Endodermal cell (in vitro differentiated cells): ENCODE data around the gene IL36RN. TPM values are rescaled to one million over a fixed set of nuclear protein-coding genes. Genes with fewer than 3 reads are reported as not detected.
A peak's percentile ranks its signal among the peaks of the same experiment; 100 is the strongest.

Source experiments
- DNase-seq: peaks from one replicate; pipeline ENCODE4 v3.0.0-alpha.2; 2017
- H3K27ac ChIP-seq: 2 replicates; pipeline ENCODE4 v1.5.1; 2013; ENCODE audit warnings: mild to moderate bottlenecking, low read depth, low read length, moderate library complexity
- H3K27me3 ChIP-seq: 2 replicates; pipeline ENCODE4 v1.6.1; 2013; ENCODE audit warnings: mild to moderate bottlenecking, low read length, moderate library complexity; ENCODE audit not compliant: insufficient read depth, control insufficient read depth, poor library complexity, severe bottlenecking
- H3K36me3 ChIP-seq: 2 replicates; pipeline ENCODE4 v1.7.0; 2013; ENCODE audit warnings: mild to moderate bottlenecking, low read length, moderate library complexity; ENCODE audit not compliant: control insufficient read depth, insufficient read depth
- H3K4me1 ChIP-seq: one replicate; pipeline ENCODE4 v1.7.0; 2013; ENCODE audit warnings: low read length; ENCODE audit not compliant: control insufficient read depth, insufficient read depth
- H3K4me3 ChIP-seq: 2 replicates; pipeline ENCODE4 v1.5.1; 2013; ENCODE audit warnings: mild to moderate bottlenecking, low read length, moderate library complexity
- H3K9ac ChIP-seq: 2 replicates; pipeline ENCODE4 v1.6.1; 2013; ENCODE audit warnings: mild to moderate bottlenecking, low read length, moderate library complexity; ENCODE audit not compliant: poor library complexity, severe bottlenecking; ENCODE audit errors: extremely low read depth
- H3K9me3 ChIP-seq: 2 replicates; pipeline ENCODE4 v1.6.1; 2013; ENCODE audit warnings: mild to moderate bottlenecking, low read length, moderate library complexity; ENCODE audit not compliant: control insufficient read depth
- H3K27ac Mint-ChIP-seq: 2 replicates; pipeline ENCODE4 v1.8.0; 2020; ENCODE audit warnings: mixed read lengths
- H3K27me3 Mint-ChIP-seq: 2 replicates; pipeline ENCODE4 v1.8.0; 2021; ENCODE audit warnings: mild to moderate bottlenecking, mixed read lengths; ENCODE audit not compliant: insufficient read depth
- H3K36me3 Mint-ChIP-seq: 2 replicates; pipeline ENCODE4 v1.8.0; 2020; ENCODE audit warnings: low read depth, mixed read lengths
- H3K4me1 Mint-ChIP-seq: 2 replicates; pipeline ENCODE4 v1.8.0; 2020; ENCODE audit warnings: mixed read lengths
- H3K4me3 Mint-ChIP-seq: 2 replicates; pipeline ENCODE4 v1.8.0; 2020; ENCODE audit warnings: mild to moderate bottlenecking, moderate library complexity, mixed read lengths
- H3K9me3 Mint-ChIP-seq: 2 replicates; pipeline ENCODE4 v1.8.0; 2020; ENCODE audit warnings: mild to moderate bottlenecking, mixed read lengths
- WGBS, 2 experiments: methylation state at CpG; one replicate each; pipeline versions ENCODE4 v1.1.5 to v1.1.7; 2013; ENCODE audit warnings: missing lambda C conversion rate in 2 of 2, mixed read lengths in 1 of 2; ENCODE audit not compliant: insufficient coverage in 1 of 2, insufficient read length in 1 of 2; 5-methylcytosine and 5-hydroxymethylcytosine counted together
- total RNA-seq, 2 donors: library from RNA; stranded (reverse); fragmentation: NEBNext Ultra II Directional in 1 of 2; extraction: Animal tissue kit (Norgen Biotek cat#: 25700) in 1 of 2; gene quantifications; 2 replicates in 1 of 2; 3 replicates in 1 of 2; pipeline ENCODE4 v1.2.1, GENCODE V29; 2021
- TF ChIP-seq, protein P1 (sequence below): fragments of 200-600 bp; sonication (generic); conservative IDR thresholded peaks from 2 replicates; pipeline ENCODE4 v1.5.0; 2021; ENCODE audit warnings: antibody characterized with exemption, mild to moderate bottlenecking

Gene IL36RN
- total RNA-seq, 2 donors from 2014 or later = not detected

GRCh38 chr2:113041871-113042270 lies 17.1 kb upstream of the IL36RN start:
- peaks cover 17% of the 10 kb centered on the region for H3K27me3 Mint-ChIP-seq
- H3K9ac ChIP-seq = no peak overlapping the region
- H3K4me1 ChIP-seq = no peaks in the 10 kb centered on the region
- no peaks in the 10 kb centered on the region for H3K36me3 ChIP-seq
- H3K27me3 ChIP-seq = peaks cover 17% of the 10 kb centered on the region
- peaks cover 4% of the 10 kb centered on the region for H3K9me3 ChIP-seq
- no peaks in the 10 kb centered on the region for H3K9me3 Mint-ChIP-seq
- no peak overlapping the region for H3K4me3 Mint-ChIP-seq
- 57 to 62% methylated on average over 5 of the region's 5 CpGs for WGBS, 2 experiments
- H3K36me3 Mint-ChIP-seq = no peaks in the 10 kb centered on the region
- no peak overlapping the region for H3K27ac ChIP-seq
- TF ChIP-seq, protein P1, sequence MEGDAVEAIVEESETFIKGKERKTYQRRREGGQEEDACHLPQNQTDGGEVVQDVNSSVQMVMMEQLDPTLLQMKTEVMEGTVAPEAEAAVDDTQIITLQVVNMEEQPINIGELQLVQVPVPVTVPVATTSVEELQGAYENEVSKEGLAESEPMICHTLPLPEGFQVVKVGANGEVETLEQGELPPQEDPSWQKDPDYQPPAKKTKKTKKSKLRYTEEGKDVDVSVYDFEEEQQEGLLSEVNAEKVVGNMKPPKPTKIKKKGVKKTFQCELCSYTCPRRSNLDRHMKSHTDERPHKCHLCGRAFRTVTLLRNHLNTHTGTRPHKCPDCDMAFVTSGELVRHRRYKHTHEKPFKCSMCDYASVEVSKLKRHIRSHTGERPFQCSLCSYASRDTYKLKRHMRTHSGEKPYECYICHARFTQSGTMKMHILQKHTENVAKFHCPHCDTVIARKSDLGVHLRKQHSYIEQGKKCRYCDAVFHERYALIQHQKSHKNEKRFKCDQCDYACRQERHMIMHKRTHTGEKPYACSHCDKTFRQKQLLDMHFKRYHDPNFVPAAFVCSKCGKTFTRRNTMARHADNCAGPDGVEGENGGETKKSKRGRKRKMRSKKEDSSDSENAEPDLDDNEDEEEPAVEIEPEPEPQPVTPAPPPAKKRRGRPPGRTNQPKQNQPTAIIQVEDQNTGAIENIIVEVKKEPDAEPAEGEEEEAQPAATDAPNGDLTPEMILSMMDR = peak; percentile 75
- H3K4me3 ChIP-seq = no peak overlapping the region
- H3K27ac Mint-ChIP-seq = no peak overlapping the region
- DNase-seq = peak; percentile 65
- peaks cover 2% of the 10 kb centered on the region for H3K4me1 Mint-ChIP-seq

DNA sequence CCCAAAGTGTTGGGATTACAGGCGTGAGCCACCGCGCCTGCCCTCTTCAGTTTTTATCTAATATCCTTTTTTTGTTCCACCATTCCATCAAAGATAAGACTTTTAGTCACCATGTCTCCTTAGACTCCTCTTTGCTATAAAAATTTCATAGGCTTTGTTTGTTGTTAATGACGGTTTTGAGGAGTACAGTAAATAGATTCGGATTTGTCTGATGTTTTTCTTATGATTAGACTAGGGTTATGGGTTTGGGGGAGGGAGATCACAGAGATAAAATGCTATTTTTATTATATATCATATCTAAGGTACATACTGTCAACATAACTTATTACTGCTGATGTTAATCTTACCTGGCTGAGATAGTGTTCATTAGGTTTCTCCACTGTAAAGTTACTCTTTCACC lies 12.5 kb upstream of the IL36RN start:
- Histone ChIP-seq H3K9ac (no peak overlapping the region), H3K27ac (no peak overlapping the region), H3K9me3 (peaks cover 8% of the 10 kb centered on the region), H3K36me3 (no peaks in the 10 kb centered on the region), H3K27me3 (peaks cover 7% of the 10 kb centered on the region), H3K4me1 (no peaks in the 10 kb centered on the region), H3K4me3 (no peak overlapping the region)
- DNase-seq = no peak
- Mint-ChIP-seq H3K27ac (no peak overlapping the region), H3K4me1 (no peaks in the 10 kb centered on the region), H3K36me3 (no peaks in the 10 kb centered on the region), H3K27me3 (peaks cover 10% of the 10 kb centered on the region), H3K4me3 (no peak overlapping the region), H3K9me3 (peaks cover 14% of the 10 kb centered on the region)
- TF ChIP-seq, protein P1 = no peak
- WGBS, 2 experiments = 89% methylated on average over 5 of the region's 5 CpGs; no CpG with 5 or more reads in 1 of the 2 experiments

DNA sequence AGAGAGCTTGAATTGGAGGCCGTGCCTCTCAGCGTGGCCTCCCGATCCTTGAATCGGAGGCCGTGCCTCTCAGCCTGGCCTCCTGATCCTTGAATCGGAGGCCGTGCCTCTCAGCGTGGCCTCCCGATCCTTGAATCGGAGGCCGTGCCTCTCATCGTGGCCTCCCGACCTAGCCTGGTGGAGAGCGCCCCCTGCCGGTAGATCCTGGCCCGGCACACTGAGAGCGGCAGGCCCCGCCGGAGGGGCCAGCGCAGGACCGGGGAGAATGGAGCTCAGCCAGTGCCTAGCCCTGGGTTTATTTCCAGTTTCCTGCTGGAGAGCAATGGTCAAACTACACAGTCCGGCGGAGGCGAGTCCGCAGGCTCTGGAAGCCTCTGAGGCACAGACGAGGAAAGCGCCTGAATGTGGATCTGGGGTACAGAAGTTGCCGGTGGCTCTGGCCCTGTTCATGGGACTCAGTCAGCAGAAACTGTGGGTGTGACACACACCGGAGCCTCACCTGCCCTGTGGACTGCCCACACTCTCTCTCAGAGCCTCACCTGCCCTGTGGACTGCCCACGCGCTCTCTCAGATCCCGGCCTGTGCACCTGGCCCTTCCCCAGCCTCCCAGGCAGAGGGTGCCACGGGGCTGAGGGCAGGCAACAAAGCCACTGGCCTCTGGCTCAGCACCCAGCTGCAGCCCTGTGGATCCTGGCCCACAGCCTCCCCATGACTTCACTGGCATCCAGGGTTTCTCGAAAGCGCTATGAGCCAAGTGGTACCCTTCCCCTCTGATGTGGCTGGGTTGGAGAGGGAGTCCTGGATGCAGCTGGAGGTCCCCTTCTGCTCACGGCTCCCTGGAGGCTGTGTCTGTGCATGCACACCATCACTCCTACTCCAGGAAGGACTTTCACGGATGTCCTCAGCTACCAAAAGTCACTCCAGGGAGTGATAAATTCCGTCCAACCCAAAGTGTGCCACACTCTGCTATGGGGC lies 7.8 kb upstream of the IL36RN start:
- Histone ChIP-seq H3K36me3 (no peaks in the 10 kb centered on the region), H3K9ac (no peak overlapping the region), H3K27ac (no peak overlapping the region), H3K27me3 (no peaks in the 10 kb centered on the region), H3K4me1 (no peaks in the 10 kb centered on the region), H3K9me3 (peaks cover 27% of the 10 kb centered on the region), H3K4me3 (no peak overlapping the region)
- WGBS, 2 experiments = 92 to 94% methylated on average over 19 to 38 of the region's 38 CpGs
- no peaks in the 10 kb centered on the region for H3K36me3 Mint-ChIP-seq
- no peak overlapping the region for H3K4me3 Mint-ChIP-seq
- peaks cover 10% of the 10 kb centered on the region for H3K27me3 Mint-ChIP-seq
- no peak overlapping the region for H3K27ac Mint-ChIP-seq
- peaks cover 50% of the 10 kb centered on the region for H3K9me3 Mint-ChIP-seq
- no peak for DNase-seq
- H3K4me1 Mint-ChIP-seq = no peaks in the 10 kb centered on the region
- TF ChIP-seq, protein P1 = peak; percentile 24
